GM23338 (cell line): ENCODE results near the gene MFNG. TPM values are rescaled to one million over a fixed set of nuclear protein-coding genes. Genes with fewer than 3 reads are reported as not detected.

ENCODE experiments used
- ATAC-seq: fragments of 200-7000 bp; cut with Tn5 transposase; 3 replicates; pipeline ENCODE4 v1.9.1; 2020
- DNase-seq: peaks from one replicate; pipeline ENCODE4 v3.0.0-alpha.2; 2015; ENCODE audit warnings: low spot score
- H2AFZ ChIP-seq: fragments of 200-600 bp; sonication (generic); 2 replicates; pipeline ENCODE4 v1.8.0; 2016; ENCODE audit warnings: antibody characterized with exemption, mild to moderate bottlenecking, moderate library complexity
- H3F3A ChIP-seq: fragments of 200-600 bp; sonication (generic); replicated peaks from 2 replicates; pipeline ENCODE4 v1.8.0; 2017; ENCODE audit warnings: antibody characterized with exemption, mixed run types, low read depth
- H3K27ac ChIP-seq: fragments of 200-600 bp; sonication (generic); 2 replicates; pipeline ENCODE4 v1.6.1; 2016; ENCODE audit warnings: low read depth
- H3K27me3 ChIP-seq: fragments of 200-600 bp; sonication (generic); 2 replicates; pipeline ENCODE4 v1.8.0; 2016; ENCODE audit warnings: mild to moderate bottlenecking, mixed run types, moderate library complexity; ENCODE audit not compliant: insufficient read depth
- H3K36me3 ChIP-seq: fragments of 200-600 bp; sonication (generic); 2 replicates; pipeline ENCODE4 v1.8.0; 2016; ENCODE audit warnings: mild to moderate bottlenecking; ENCODE audit not compliant: insufficient read depth
- H3K4me1 ChIP-seq: fragments of 200-600 bp; sonication (generic); 2 replicates; pipeline ENCODE4 v1.8.0; 2016; ENCODE audit warnings: mild to moderate bottlenecking, moderate library complexity; ENCODE audit not compliant: insufficient read depth
- H3K4me2 ChIP-seq: fragments of 200-600 bp; sonication (generic); 2 replicates; pipeline ENCODE4 v1.7.1; 2017; ENCODE audit warnings: mixed run types
- H3K4me3 ChIP-seq: fragments of 200-600 bp; sonication (generic); 2 replicates; pipeline ENCODE4 v1.6.1; 2016; ENCODE audit warnings: mixed run types
- H3K79me2 ChIP-seq: fragments of 200-600 bp; sonication (generic); replicated peaks from 2 replicates; pipeline ENCODE4 v1.8.0; 2017; ENCODE audit warnings: mild to moderate bottlenecking; ENCODE audit not compliant: insufficient read depth
- H3K9me2 ChIP-seq: fragments of 200-600 bp; sonication (generic); 2 replicates; pipeline ENCODE4 v1.8.0; 2017; ENCODE audit not compliant: insufficient read depth
- H4K20me1 ChIP-seq: fragments of 200-600 bp; sonication (generic); replicated peaks from 2 replicates; pipeline ENCODE4 v1.8.0; 2017; ENCODE audit warnings: mild to moderate bottlenecking; ENCODE audit not compliant: insufficient read depth
- H3K27ac Mint-ChIP-seq: 2 replicates; pipeline ENCODE4 v1.8.0; 2020; ENCODE audit warnings: inconsistent platforms, mild to moderate bottlenecking, moderate library complexity, mixed read lengths
- H3K27me3 Mint-ChIP-seq: 3 replicates; pipeline ENCODE4 v1.8.0; 2022; ENCODE audit warnings: low read depth, mild to moderate bottlenecking, moderate library complexity, mixed read lengths, inconsistent platforms; ENCODE audit not compliant: insufficient read depth, poor library complexity
- H3K36me3 Mint-ChIP-seq: 3 replicates; pipeline ENCODE4 v1.8.0; 2021; ENCODE audit warnings: low read depth, mild to moderate bottlenecking, inconsistent platforms, moderate library complexity, mixed read lengths
- H3K4me1 Mint-ChIP-seq: 3 replicates; pipeline ENCODE4 v1.8.0; 2020; ENCODE audit warnings: mild to moderate bottlenecking, inconsistent platforms, mixed read lengths
- H3K4me3 Mint-ChIP-seq: 3 replicates; pipeline ENCODE4 v1.8.0; 2021; ENCODE audit warnings: moderate library complexity, mild to moderate bottlenecking, inconsistent platforms, mixed read lengths
- H3K9me3 Mint-ChIP-seq: 3 replicates; pipeline ENCODE4 v1.8.0; 2020; ENCODE audit warnings: moderate library complexity, mild to moderate bottlenecking, inconsistent platforms, mixed read lengths
- CREB1 ChIP-seq: fragments of 250-450 bp; sonication (Bioruptor Pico); IDR thresholded peaks from 2 replicates; pipeline ENCODE4 v1.5.0; 2020; ENCODE audit warnings: low read depth, mild to moderate bottlenecking, moderate library complexity
- EZH2 ChIP-seq: fragments of 200-600 bp; sonication (generic); IDR thresholded peaks from one replicate; pipeline ENCODE4 v1.8.0; 2017; ENCODE audit warnings: antibody characterized with exemption, mild to moderate bottlenecking, low read depth; ENCODE audit not compliant: unreplicated experiment
- EZH2phosphoT487 ChIP-seq: fragments of 200-600 bp; sonication (generic); IDR thresholded peaks from one replicate; pipeline ENCODE4 v1.8.1; 2018; ENCODE audit warnings: antibody characterized with exemption; ENCODE audit not compliant: unreplicated experiment
- JUNB ChIP-seq: IDR thresholded peaks from one replicate; pipeline ENCODE4 v1.6.1; 2016; ENCODE audit warnings: antibody characterized with exemption; ENCODE audit not compliant: unreplicated experiment
- NANOG ChIP-seq: IDR thresholded peaks from 2 replicates; pipeline ENCODE4 v1.6.1; 2016; ENCODE audit warnings: antibody characterized with exemption, borderline replicate concordance
- POLR2AphosphoS5 ChIP-seq: IDR thresholded peaks from 2 replicates; pipeline ENCODE4 v1.6.1; 2016; ENCODE audit warnings: antibody characterized with exemption, low read depth
- STAT1 ChIP-seq: IDR thresholded peaks from one replicate; pipeline ENCODE4 v1.6.1; 2016; ENCODE audit warnings: antibody characterized with exemption; ENCODE audit not compliant: unreplicated experiment
- ZNF114 ChIP-seq: fragments of 250-450 bp; sonication (Bioruptor Pico); IDR thresholded peaks from 2 replicates; pipeline ENCODE4 v1.5.0; 2020; ENCODE audit warnings: mild to moderate bottlenecking, moderate library complexity
- ZNF331 ChIP-seq: fragments of 250-450 bp; sonication (Bioruptor Pico); IDR thresholded peaks from 2 replicates; pipeline ENCODE4 v1.5.0; 2020; ENCODE audit warnings: low read depth, mild to moderate bottlenecking, moderate library complexity
- polyA plus RNA-seq: library from polyadenylated mRNA; unstranded; fragments of >200 nt; fragmentation: Nextera tagmentation; extraction: Ambion mirVana; gene quantifications from 2 replicates; pipeline ENCODE4 v1.2.1, GENCODE V29; 2016
- total RNA-seq: library from RNA; depleted of rRNA; stranded (reverse); fragments of >200 nt; shearing (Covaris generic); gene quantifications from 2 replicates; pipeline ENCODE4 v1.2.3, GENCODE V29; 2014
- TF ChIP-seq, protein P1 (sequence below): IDR thresholded peaks from 2 replicates; pipeline ENCODE4 v1.6.1; 2016; ENCODE audit warnings: antibody characterized with exemption
- TF ChIP-seq, protein P2 (sequence below): IDR thresholded peaks from one replicate; pipeline ENCODE4 v1.6.1; 2018; ENCODE audit warnings: antibody characterized with exemption; ENCODE audit not compliant: unreplicated experiment
- TF ChIP-seq, protein P3 (sequence below), 2 experiments: fragments of 200-600 bp in 1 of 2; sonication (generic) in 1 of 2; conservative IDR thresholded peaks; 2 replicates each; pipeline versions ENCODE4 v1.5.1 to v1.6.1; 2016 to 2017; ENCODE audit warnings: antibody characterized with exemption in 2 of 2, low read depth in 2 of 2, mild to moderate bottlenecking in 2 of 2, moderate library complexity in 1 of 2
- TF ChIP-seq, protein P4 (sequence below): fragments of 250-450 bp; sonication (Bioruptor Pico); IDR thresholded peaks from 2 replicates; pipeline ENCODE4 v1.5.0; 2020; ENCODE audit warnings: mild to moderate bottlenecking, moderate library complexity

Gene MFNG
- total and polyA plus RNA-seq, 2 experiments from 2014 or later: 1.4 to 1.9 TPM

DNA sequence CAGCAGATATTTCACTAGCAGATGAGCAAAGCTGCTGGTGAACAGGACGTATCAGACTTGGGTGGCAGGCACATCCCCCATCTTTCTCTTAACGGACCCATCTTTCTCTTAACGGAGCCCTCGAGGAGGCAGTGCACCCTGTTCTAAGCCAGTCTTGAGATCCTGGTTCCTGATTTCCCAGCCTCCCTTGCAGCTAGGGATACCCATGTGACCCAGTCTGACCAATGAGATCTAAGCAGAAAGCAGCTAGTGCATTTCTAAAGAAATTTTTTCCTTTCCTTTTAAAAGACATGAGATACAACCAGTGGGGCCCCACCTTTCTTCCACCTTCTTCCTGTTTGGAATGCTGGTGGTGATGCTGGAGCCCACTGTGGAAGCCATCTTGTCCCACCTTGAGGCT lies 45.3 kb downstream of the MFNG start:
- Histone ChIP-seq H3K4me2 (no peak overlapping the region), H3F3A (no peaks in the 10 kb centered on the region), H3K4me3 (no peak overlapping the region), H3K4me1 (no peaks in the 10 kb centered on the region), H4K20me1 (no peaks in the 10 kb centered on the region), H3K27me3 (no peaks in the 10 kb centered on the region), H3K79me2 (no peaks in the 10 kb centered on the region), H3K27ac (no peak overlapping the region), H3K9me2 (no peaks in the 10 kb centered on the region), H3K36me3 (no peaks in the 10 kb centered on the region), H2AFZ (no peak overlapping the region)
- ATAC-seq (no peak), DNase-seq (no peak)
- H3K4me1 Mint-ChIP-seq: no peaks in the 10 kb centered on the region
- H3K9me3 Mint-ChIP-seq: peaks cover 9% of the 10 kb centered on the region
- no peak overlapping the region for H3K4me3 Mint-ChIP-seq
- TF ChIP-seq EZH2: no peak
- TF ChIP-seq, protein P1, sequence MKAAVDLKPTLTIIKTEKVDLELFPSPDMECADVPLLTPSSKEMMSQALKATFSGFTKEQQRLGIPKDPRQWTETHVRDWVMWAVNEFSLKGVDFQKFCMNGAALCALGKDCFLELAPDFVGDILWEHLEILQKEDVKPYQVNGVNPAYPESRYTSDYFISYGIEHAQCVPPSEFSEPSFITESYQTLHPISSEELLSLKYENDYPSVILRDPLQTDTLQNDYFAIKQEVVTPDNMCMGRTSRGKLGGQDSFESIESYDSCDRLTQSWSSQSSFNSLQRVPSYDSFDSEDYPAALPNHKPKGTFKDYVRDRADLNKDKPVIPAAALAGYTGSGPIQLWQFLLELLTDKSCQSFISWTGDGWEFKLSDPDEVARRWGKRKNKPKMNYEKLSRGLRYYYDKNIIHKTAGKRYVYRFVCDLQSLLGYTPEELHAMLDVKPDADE: no peak
- TF ChIP-seq, protein P2, sequence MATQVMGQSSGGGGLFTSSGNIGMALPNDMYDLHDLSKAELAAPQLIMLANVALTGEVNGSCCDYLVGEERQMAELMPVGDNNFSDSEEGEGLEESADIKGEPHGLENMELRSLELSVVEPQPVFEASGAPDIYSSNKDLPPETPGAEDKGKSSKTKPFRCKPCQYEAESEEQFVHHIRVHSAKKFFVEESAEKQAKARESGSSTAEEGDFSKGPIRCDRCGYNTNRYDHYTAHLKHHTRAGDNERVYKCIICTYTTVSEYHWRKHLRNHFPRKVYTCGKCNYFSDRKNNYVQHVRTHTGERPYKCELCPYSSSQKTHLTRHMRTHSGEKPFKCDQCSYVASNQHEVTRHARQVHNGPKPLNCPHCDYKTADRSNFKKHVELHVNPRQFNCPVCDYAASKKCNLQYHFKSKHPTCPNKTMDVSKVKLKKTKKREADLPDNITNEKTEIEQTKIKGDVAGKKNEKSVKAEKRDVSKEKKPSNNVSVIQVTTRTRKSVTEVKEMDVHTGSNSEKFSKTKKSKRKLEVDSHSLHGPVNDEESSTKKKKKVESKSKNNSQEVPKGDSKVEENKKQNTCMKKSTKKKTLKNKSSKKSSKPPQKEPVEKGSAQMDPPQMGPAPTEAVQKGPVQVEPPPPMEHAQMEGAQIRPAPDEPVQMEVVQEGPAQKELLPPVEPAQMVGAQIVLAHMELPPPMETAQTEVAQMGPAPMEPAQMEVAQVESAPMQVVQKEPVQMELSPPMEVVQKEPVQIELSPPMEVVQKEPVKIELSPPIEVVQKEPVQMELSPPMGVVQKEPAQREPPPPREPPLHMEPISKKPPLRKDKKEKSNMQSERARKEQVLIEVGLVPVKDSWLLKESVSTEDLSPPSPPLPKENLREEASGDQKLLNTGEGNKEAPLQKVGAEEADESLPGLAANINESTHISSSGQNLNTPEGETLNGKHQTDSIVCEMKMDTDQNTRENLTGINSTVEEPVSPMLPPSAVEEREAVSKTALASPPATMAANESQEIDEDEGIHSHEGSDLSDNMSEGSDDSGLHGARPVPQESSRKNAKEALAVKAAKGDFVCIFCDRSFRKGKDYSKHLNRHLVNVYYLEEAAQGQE: no peak
- no peak for TF ChIP-seq ZNF114 (CRISPR knock-in tag)
- TF ChIP-seq EZH2phosphoT487: no peak
- TF ChIP-seq, protein P3, sequence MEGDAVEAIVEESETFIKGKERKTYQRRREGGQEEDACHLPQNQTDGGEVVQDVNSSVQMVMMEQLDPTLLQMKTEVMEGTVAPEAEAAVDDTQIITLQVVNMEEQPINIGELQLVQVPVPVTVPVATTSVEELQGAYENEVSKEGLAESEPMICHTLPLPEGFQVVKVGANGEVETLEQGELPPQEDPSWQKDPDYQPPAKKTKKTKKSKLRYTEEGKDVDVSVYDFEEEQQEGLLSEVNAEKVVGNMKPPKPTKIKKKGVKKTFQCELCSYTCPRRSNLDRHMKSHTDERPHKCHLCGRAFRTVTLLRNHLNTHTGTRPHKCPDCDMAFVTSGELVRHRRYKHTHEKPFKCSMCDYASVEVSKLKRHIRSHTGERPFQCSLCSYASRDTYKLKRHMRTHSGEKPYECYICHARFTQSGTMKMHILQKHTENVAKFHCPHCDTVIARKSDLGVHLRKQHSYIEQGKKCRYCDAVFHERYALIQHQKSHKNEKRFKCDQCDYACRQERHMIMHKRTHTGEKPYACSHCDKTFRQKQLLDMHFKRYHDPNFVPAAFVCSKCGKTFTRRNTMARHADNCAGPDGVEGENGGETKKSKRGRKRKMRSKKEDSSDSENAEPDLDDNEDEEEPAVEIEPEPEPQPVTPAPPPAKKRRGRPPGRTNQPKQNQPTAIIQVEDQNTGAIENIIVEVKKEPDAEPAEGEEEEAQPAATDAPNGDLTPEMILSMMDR (conservative IDR thresholded peaks at IDR 0.05; ENCODE audit: low read depth in 2 of 2): no peak
- TF ChIP-seq NANOG: no peak
- TF ChIP-seq ZNF331: no peak
- no peak for TF ChIP-seq POLR2AphosphoS5
- TF ChIP-seq CREB1 (CRISPR knock-in tag): no peak
- no peak for TF ChIP-seq JUNB
- TF ChIP-seq, protein P4, sequence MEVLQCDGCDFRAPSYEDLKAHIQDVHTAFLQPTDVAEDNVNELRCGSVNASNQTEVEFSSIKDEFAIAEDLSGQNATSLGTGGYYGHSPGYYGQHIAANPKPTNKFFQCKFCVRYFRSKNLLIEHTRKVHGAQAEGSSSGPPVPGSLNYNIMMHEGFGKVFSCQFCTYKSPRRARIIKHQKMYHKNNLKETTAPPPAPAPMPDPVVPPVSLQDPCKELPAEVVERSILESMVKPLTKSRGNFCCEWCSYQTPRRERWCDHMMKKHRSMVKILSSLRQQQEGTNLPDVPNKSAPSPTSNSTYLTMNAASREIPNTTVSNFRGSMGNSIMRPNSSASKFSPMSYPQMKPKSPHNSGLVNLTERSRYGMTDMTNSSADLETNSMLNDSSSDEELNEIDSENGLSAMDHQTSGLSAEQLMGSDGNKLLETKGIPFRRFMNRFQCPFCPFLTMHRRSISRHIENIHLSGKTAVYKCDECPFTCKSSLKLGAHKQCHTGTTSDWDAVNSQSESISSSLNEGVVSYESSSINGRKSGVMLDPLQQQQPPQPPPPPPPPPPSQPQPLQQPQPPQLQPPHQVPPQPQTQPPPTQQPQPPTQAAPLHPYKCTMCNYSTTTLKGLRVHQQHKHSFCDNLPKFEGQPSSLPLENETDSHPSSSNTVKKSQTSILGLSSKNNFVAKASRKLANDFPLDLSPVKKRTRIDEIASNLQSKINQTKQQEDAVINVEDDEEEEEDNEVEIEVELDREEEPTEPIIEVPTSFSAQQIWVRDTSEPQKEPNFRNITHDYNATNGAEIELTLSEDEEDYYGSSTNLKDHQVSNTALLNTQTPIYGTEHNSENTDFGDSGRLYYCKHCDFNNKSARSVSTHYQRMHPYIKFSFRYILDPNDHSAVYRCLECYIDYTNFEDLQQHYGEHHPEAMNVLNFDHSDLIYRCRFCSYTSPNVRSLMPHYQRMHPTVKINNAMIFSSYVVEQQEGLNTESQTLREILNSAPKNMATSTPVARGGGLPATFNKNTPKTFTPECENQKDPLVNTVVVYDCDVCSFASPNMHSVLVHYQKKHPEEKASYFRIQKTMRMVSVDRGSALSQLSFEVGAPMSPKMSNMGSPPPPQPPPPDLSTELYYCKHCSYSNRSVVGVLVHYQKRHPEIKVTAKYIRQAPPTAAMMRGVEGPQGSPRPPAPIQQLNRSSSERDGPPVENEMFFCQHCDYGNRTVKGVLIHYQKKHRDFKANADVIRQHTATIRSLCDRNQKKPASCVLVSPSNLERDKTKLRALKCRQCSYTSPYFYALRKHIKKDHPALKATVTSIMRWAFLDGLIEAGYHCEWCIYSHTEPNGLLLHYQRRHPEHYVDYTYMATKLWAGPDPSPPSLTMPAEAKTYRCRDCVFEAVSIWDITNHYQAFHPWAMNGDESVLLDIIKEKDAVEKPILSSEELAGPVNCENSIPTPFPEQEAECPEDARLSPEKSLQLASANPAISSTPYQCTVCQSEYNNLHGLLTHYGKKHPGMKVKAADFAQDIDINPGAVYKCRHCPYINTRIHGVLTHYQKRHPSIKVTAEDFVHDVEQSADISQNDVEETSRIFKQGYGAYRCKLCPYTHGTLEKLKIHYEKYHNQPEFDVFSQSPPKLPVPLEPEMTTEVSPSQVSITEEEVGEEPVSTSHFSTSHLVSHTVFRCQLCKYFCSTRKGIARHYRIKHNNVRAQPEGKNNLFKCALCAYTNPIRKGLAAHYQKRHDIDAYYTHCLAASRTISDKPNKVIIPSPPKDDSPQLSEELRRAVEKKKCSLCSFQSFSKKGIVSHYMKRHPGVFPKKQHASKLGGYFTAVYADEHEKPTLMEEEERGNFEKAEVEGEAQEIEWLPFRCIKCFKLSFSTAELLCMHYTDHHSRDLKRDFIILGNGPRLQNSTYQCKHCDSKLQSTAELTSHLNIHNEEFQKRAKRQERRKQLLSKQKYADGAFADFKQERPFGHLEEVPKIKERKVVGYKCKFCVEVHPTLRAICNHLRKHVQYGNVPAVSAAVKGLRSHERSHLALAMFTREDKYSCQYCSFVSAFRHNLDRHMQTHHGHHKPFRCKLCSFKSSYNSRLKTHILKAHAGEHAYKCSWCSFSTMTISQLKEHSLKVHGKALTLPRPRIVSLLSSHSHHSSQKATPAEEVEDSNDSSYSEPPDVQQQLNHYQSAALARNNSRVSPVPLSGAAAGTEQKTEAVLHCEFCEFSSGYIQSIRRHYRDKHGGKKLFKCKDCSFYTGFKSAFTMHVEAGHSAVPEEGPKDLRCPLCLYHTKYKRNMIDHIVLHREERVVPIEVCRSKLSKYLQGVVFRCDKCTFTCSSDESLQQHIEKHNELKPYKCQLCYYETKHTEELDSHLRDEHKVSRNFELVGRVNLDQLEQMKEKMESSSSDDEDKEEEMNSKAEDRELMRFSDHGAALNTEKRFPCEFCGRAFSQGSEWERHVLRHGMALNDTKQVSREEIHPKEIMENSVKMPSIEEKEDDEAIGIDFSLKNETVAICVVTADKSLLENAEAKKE (CRISPR knock-in tag): no peak
- no peak for TF ChIP-seq STAT1
- H3K36me3 Mint-ChIP-seq: no peaks in the 10 kb centered on the region
- peaks cover 3% of the 10 kb centered on the region for H3K27me3 Mint-ChIP-seq
- no peak overlapping the region for H3K27ac Mint-ChIP-seq
